ENCODE results near the gene FBF1.
"Not testable (repeated sequence)": the region's sequence is repeated elsewhere in the genome, so short reads cannot be mapped to it uniquely, and the experiment has no call there.

The FBF1 gene

GRCh38 chr17:75895370-75896155 lies 45.3 kb downstream of the FBF1 start:
- no peak for DNase-seq (ENCODE audit: low spot score)

GRCh38 chr17:75894049-75894733 lies 46.7 kb downstream of the FBF1 start:
- DNase-seq (ENCODE audit: low spot score) = no peak

GRCh38 chr17:75893305-75894048 lies 47.4 kb downstream of the FBF1 start:
- no peak for DNase-seq (ENCODE audit: low spot score)

GRCh38 chr17:75892556-75893224 lies 48.2 kb downstream of the FBF1 start:
- no peak for DNase-seq (ENCODE audit: low spot score)

GRCh38 chr17:75891605-75892555 lies 49.0 kb downstream of the FBF1 start:
- DNase-seq (ENCODE audit: low spot score) = no peak

- DNase-seq (ENCODE audit: low spot score) = no peak
Observed at GRCh38 chr17:75891022-75891604, 49.7 kb downstream of the FBF1 start.

GRCh38 chr17:75889454-75889853 lies 51.4 kb downstream of the FBF1 start:
- DNase-seq (ENCODE audit: low spot score) = no peak

GRCh38 chr17:75888484-75888883 lies 52.4 kb downstream of the FBF1 start:
- DNase-seq (ENCODE audit: low spot score) = no peak

GRCh38 chr17:75885860-75886259 lies 55.0 kb downstream of the FBF1 start:
- DNase-seq (ENCODE audit: low spot score) = not testable (repeated sequence)

- no peak for DNase-seq (ENCODE audit: low spot score)
Observed at GRCh38 chr17:75885431-75885830, 55.4 kb downstream of the FBF1 start.

- DNase-seq (ENCODE audit: low spot score) = no peak
Observed at GRCh38 chr17:75881678-75882454, 59.0 kb downstream of the FBF1 start.

GRCh38 chr17:75880266-75880665 lies 60.6 kb downstream of the FBF1 start:
- DNase-seq (ENCODE audit: low spot score) = no peak

GRCh38 chr17:75878174-75878998 lies 62.5 kb downstream of the FBF1 start, which contains the start of gene TRIM47:
TSS of gene TRIM47 (minus strand) at chr17:75878581. CDS start at chr17:75878548, 33 bp downstream.
- DNase-seq (ENCODE audit: low spot score) = no peak

- peak; percentile 72 for DNase-seq (ENCODE audit: low spot score)
Observed at GRCh38 chr17:75877752-75878173, 63.1 kb downstream of the FBF1 start.

GRCh38 chr17:75876938-75877751 lies 63.7 kb downstream of the FBF1 start:
- DNase-seq (ENCODE audit: low spot score) = no peak

GRCh38 chr17:75876190-75876937 lies 64.5 kb downstream of the FBF1 start:
- peak; percentile 86 for DNase-seq (ENCODE audit: low spot score)

GRCh38 chr17:75875940-75876189 lies 65.0 kb downstream of the FBF1 start:
- DNase-seq (ENCODE audit: low spot score) = no peak
